ENCODE data around the gene CPNE4.

DNA sequence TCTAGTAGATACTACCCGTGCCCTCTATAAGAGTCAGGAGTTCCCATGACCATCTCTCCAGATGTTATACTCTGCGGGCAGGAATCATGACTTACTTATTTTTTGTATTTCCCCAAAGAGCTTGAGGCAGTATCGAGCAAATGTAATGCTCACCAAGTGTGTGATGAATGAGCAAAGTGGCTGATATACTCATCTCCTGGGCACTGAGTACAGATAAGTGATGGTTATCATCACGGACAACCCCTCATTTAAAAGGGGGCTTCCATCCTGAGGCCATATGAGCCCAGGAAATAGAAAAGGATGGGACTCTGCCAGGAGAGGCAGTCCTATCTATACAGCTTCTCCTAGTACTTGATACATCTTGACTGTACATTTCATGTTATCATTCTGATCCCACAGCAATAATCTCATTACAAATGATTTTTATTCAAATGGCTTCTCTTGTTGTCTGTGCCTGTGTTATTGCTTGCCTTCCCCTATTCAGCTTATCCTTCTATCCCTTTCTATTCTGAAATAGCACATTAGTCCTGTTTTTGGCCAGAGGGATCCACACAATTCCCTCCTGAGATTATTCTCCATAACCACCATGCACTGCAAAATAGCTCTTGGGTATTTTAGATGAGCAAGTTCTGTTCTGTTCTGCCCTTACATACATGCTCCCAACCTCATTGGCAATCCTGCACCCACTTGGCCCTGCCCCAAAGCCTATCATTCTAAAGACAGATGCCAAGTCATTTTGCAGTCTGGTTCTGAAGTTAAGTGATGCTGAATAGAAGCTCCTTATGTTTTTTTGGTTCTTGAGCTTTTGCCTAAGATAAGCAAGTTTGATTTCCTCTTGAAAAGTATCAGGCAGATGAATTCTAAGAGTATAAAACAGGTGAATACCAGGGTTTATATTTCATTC is 484.0 kb downstream of the CPNE4 start:
- TF ChIP-seq POLR2AphosphoS5 (IDR thresholded peaks at IDR 0.05; ENCODE audit: borderline replicate concordance, low read depth, low read length) (no peak), EZH2 (IDR thresholded peaks at IDR 0.05) (no peak), FOXP2 (optimal IDR thresholded peaks at IDR 0.05; ENCODE audit: control extremely low read depth, extremely low read length, insufficient read depth) (no peak)

Measured in SK-N-MC (cell line).